B cell (primary cell): Measurements from ENCODE around the gene GLT1D1. TPM values are rescaled to one million over a fixed set of nuclear protein-coding genes. Genes with fewer than 3 reads are reported as not detected.

ENCODE experiments used
- ATAC-seq: fragments of 200-7000 bp; cut with Tn5 transposase; one replicate; pipeline ENCODE4 v1.10.0; 2021; ENCODE audit warnings: low read depth, mild to moderate bottlenecking, moderate number of reproducible peaks, moderate library complexity
- CTCF ChIA-PET: fragments of 350-600 bp; sonication (Branson Sonifier 250); formaldehyde crosslinking; loops from one replicate; lab custom pipeline; 2021; ENCODE audit warnings: antibody characterized with exemption, inconsistent platforms; lab: Charles Lee
- POLR2A ChIA-PET: fragments of 350-600 bp; sonication (Branson Sonifier 250); formaldehyde crosslinking; loops from one replicate; lab custom pipeline; 2021; ENCODE audit warnings: antibody characterized with exemption; lab: Charles Lee
- DNase-seq: peaks from one replicate; pipeline ENCODE4 v3.0.0; 2013
- H2AFZ ChIP-seq: 2 replicates; pipeline ENCODE4 v1.6.1; 2012; ENCODE audit warnings: mild to moderate bottlenecking, low read depth, low read length; ENCODE audit not compliant: insufficient read depth, poor library complexity, severe bottlenecking
- H3K27ac ChIP-seq, 2 donors: 1 replicate in 1 of 2; 2 replicates in 1 of 2; pipeline ENCODE4 v1.5.1; 2012 to 2013; ENCODE audit warnings: low read length in 2 of 2, mild to moderate bottlenecking in 2 of 2, moderate library complexity in 1 of 2
- H3K27me3 ChIP-seq, 4 experiments: fragments of 200-600 bp in 1 of 4; sonication (generic) in 1 of 4; replicated peaks in 1 of 4; 1 replicate in 2 of 4; 2 replicates in 2 of 4; pipeline versions ENCODE4 v1.6.1 to v1.7.0; 2013 to 2016; ENCODE audit warnings: low read length in 3 of 4, mild to moderate bottlenecking in 2 of 4, mixed read lengths in 1 of 4, moderate library complexity in 1 of 4; ENCODE audit not compliant: insufficient read depth in 4 of 4, control insufficient read depth in 3 of 4; ENCODE audit errors: control extremely low read depth in 1 of 4
- H3K36me3 ChIP-seq, 2 experiments: replicated peaks in 1 of 2; 1 replicate in 1 of 2; 2 replicates in 1 of 2; pipeline versions ENCODE4 v1.6.1 to v1.7.1; 2013; ENCODE audit warnings: low read length in 1 of 2; ENCODE audit not compliant: insufficient read depth in 2 of 2, control insufficient read depth in 1 of 2; ENCODE audit errors: control extremely low read depth in 1 of 2, extremely low read depth in 1 of 2
- H3K4me1 ChIP-seq, 2 donors: fragments of 200-600 bp in 1 of 2; sonication (generic) in 1 of 2; 1 replicate in 1 of 2; 2 replicates in 1 of 2; pipeline versions ENCODE4 v1.5.1 to v1.6.1; 2013 to 2017; ENCODE audit warnings: low read length in 2 of 2; ENCODE audit not compliant: control insufficient read depth in 2 of 2, insufficient read depth in 2 of 2
- H3K4me2 ChIP-seq: replicated peaks from 2 replicates; pipeline ENCODE3; 2012; ENCODE audit warnings: mild to moderate bottlenecking, low read depth, low read length; ENCODE audit not compliant: poor library complexity, severe bottlenecking
- H3K4me3 ChIP-seq, 5 experiments: fragments of 200-600 bp in 1 of 5; sonication (generic) in 1 of 5; 1 replicate in 3 of 5; 2 replicates in 2 of 5; pipeline versions ENCODE4 v1.5.1 to v1.7.0; 2011 to 2016; ENCODE audit warnings: low read length in 4 of 5, mild to moderate bottlenecking in 4 of 5, low read depth in 2 of 5, control low read depth in 1 of 5, moderate library complexity in 1 of 5; ENCODE audit not compliant: insufficient read depth in 1 of 5; ENCODE audit errors: control extremely low read depth in 1 of 5, extremely low read depth in 1 of 5
- H3K79me2 ChIP-seq: fragments of 200-600 bp; sonication (generic); one replicate; pipeline ENCODE4 v1.6.0; 2016; ENCODE audit warnings: low read length; ENCODE audit not compliant: control insufficient read depth, insufficient read depth
- H3K9ac ChIP-seq: fragments of 200-600 bp; sonication (generic); 2 replicates; pipeline ENCODE4 v1.6.1; 2017; ENCODE audit warnings: mild to moderate bottlenecking, low read length, moderate library complexity
- H3K9me3 ChIP-seq, 3 donors: one replicate each; pipeline versions ENCODE4 v1.6.1 to v1.7.1; 2013; ENCODE audit warnings: low read length in 2 of 3; ENCODE audit not compliant: control insufficient read depth in 2 of 3, insufficient read depth in 1 of 3; ENCODE audit errors: control extremely low read depth in 1 of 3
- H4K20me1 ChIP-seq: 2 replicates; pipeline ENCODE4 v1.6.0; 2012; ENCODE audit warnings: mild to moderate bottlenecking, low read length; ENCODE audit not compliant: insufficient read depth, control insufficient read depth, poor library complexity, severe bottlenecking
- H3K27ac Mint-ChIP-seq: one replicate; pipeline ENCODE4 v1.8.0; 2021; ENCODE audit warnings: mixed read lengths
- H3K27me3 Mint-ChIP-seq: one replicate; pipeline ENCODE4 v1.8.0; 2021; ENCODE audit warnings: mixed read lengths
- H3K4me1 Mint-ChIP-seq: one replicate; pipeline ENCODE4 v1.8.0; 2021; ENCODE audit warnings: mixed read lengths
- H3K4me3 Mint-ChIP-seq: one replicate; pipeline ENCODE4 v1.8.0; 2021; ENCODE audit warnings: mixed read lengths
- H3K9me3 Mint-ChIP-seq: one replicate; pipeline ENCODE4 v1.8.0; 2022; ENCODE audit warnings: mixed read lengths; ENCODE audit not compliant: insufficient read depth
- EZH2 ChIP-seq: IDR thresholded peaks from 2 replicates; pipeline ENCODE4 v1.6.1; 2012; ENCODE audit warnings: borderline replicate concordance, low read depth, mild to moderate bottlenecking, moderate library complexity, low read length; ENCODE audit not compliant: insufficient read depth, poor library complexity, severe bottlenecking
- WGBS: methylation state at CpG from one replicate; pipeline ENCODE4 v1.1.5; 2013; ENCODE audit warnings: missing lambda C conversion rate; ENCODE audit not compliant: insufficient coverage; 5-methylcytosine and 5-hydroxymethylcytosine counted together
- intact Hi-C: fragments of 100-400 bp; cut with micrococcal nuclease; formaldehyde crosslinking; loops from one replicate; pipeline ENCODE4 v1.10.0; 2022
- polyA plus RNA-seq: library from polyadenylated mRNA; depleted of rRNA; stranded (reverse); fragments of >200 nt; gene quantifications from 2 replicates; pipeline ENCODE4 v1.2.3, GENCODE V29; 2012
- total RNA-seq, 2 donors: library from RNA; stranded (reverse); fragments of 120-200 nt in 1 of 2; gene quantifications; 1 replicate in 1 of 2; 2 replicates in 1 of 2; pipeline versions ENCODE4 v1.2.3 to v1.2.4, GENCODE V29; 2013 to 2022
- TF ChIP-seq, protein P1 (sequence below): fragments of 200-600 bp; IDR thresholded peaks from one replicate; pipeline ENCODE4 v1.8.0; 2022; ENCODE audit warnings: antibody characterized with exemption, mild to moderate bottlenecking

Gene GLT1D1
- total and polyA plus RNA-seq, 2 donors (not counting 1 experiment from before 2014, with no cell fraction given): 0.22 to 0.49 TPM

DNA sequence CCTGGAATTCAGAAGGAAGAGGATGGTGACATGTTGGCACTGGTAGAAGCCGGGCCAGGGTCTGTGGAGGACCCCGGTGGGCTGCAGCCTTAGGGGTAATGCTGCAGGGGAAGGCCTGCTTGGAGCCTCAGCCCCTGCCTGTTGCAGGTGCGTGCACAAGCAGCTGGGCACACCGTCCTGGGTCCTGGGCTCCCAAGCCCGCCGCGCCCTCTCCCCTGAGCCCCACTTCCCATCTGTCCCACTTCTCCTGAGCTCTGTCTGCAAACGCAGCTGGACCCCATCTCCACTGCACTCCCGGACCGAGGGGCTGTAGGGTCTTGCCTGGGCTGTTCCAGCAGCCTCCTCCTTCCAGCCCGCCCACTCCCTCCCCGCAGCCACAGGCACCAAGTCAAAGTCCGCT lies 116.8 kb downstream of the GLT1D1 start:
- H2AFZ ChIP-seq: no peak overlapping the region
- no peak for TF ChIP-seq EZH2
- TF ChIP-seq, protein P1, sequence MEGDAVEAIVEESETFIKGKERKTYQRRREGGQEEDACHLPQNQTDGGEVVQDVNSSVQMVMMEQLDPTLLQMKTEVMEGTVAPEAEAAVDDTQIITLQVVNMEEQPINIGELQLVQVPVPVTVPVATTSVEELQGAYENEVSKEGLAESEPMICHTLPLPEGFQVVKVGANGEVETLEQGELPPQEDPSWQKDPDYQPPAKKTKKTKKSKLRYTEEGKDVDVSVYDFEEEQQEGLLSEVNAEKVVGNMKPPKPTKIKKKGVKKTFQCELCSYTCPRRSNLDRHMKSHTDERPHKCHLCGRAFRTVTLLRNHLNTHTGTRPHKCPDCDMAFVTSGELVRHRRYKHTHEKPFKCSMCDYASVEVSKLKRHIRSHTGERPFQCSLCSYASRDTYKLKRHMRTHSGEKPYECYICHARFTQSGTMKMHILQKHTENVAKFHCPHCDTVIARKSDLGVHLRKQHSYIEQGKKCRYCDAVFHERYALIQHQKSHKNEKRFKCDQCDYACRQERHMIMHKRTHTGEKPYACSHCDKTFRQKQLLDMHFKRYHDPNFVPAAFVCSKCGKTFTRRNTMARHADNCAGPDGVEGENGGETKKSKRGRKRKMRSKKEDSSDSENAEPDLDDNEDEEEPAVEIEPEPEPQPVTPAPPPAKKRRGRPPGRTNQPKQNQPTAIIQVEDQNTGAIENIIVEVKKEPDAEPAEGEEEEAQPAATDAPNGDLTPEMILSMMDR: no peak
- ATAC-seq (no peak), DNase-seq (no peak)
- peaks cover 31% of the 10 kb centered on the region for H3K4me1 Mint-ChIP-seq
- no peaks in the 10 kb centered on the region for H3K9me3 Mint-ChIP-seq
- no peaks in the 10 kb centered on the region for H4K20me1 ChIP-seq
- no peak overlapping the region for H3K4me3 Mint-ChIP-seq
- intact Hi-C loops: no loop called here
- no peak overlapping the region for H3K9ac ChIP-seq
- no peak overlapping the region for H3K27ac Mint-ChIP-seq
- H3K27ac ChIP-seq: no peak overlapping the region
- H3K27me3 ChIP-seq: peaks cover 0 to 42% (median 14%) of the 10 kb centered on the region in 4 experiments
- no peak overlapping the region for H3K4me3 ChIP-seq
- H3K9me3 ChIP-seq: peaks cover 0 to 10% (median 3%) of the 10 kb centered on the region in 3 donors
- 29% methylated on average over 13 of the region's 13 CpGs for WGBS
- peak overlapping the region; percentile 36 for H3K4me2 ChIP-seq
- ChIA-PET POLR2A (no interaction called here), CTCF (interaction anchor here (1.2 kb wide), 1 partner anchor 162 kb away, joined by 3 read pairs; no protein-coding TSS in a partner anchor)
- H3K79me2 ChIP-seq: no peaks in the 10 kb centered on the region
- no peaks in the 10 kb centered on the region for H3K36me3 ChIP-seq
- H3K27me3 Mint-ChIP-seq: peaks cover 49% of the 10 kb centered on the region
- H3K4me1 ChIP-seq: peaks cover 8 to 25% of the 10 kb centered on the region in 2 donors

GRCh38 chr12:128970941-128971340 lies 117.7 kb downstream of the GLT1D1 start:
- no peak for DNase-seq
- WGBS: 86% methylated on average over 13 of the region's 13 CpGs
- H3K4me1 ChIP-seq: peaks cover 8 to 25% of the 10 kb centered on the region in 2 donors
- ChIA-PET CTCF (no interaction called here), POLR2A (no interaction called here)
- H3K4me3 Mint-ChIP-seq: no peak overlapping the region
- H3K9me3 ChIP-seq: peaks cover 0 to 4% (median 0%) of the 10 kb centered on the region in 3 donors
- no peak for ATAC-seq
- TF ChIP-seq EZH2: no peak
- TF ChIP-seq, protein P1: no peak
- intact Hi-C loops: no loop called here
- no peak overlapping the region for H3K27ac Mint-ChIP-seq
- no peak overlapping the region for H3K4me3 ChIP-seq
- peaks cover 0 to 43% (median 16%) of the 10 kb centered on the region in 4 experiments for H3K27me3 ChIP-seq
- H3K27ac ChIP-seq: no peak overlapping the region
- H3K79me2 ChIP-seq: no peaks in the 10 kb centered on the region
- peaks cover 55% of the 10 kb centered on the region for H3K27me3 Mint-ChIP-seq
- no peak overlapping the region for H3K4me2 ChIP-seq
- H2AFZ ChIP-seq: no peak overlapping the region
- peaks cover 33% of the 10 kb centered on the region for H3K4me1 Mint-ChIP-seq
- H3K9ac ChIP-seq: no peak overlapping the region
- no peaks in the 10 kb centered on the region for H3K36me3 ChIP-seq
- no peaks in the 10 kb centered on the region for H4K20me1 ChIP-seq
- no peaks in the 10 kb centered on the region for H3K9me3 Mint-ChIP-seq
